ENCODE measurements around the gene CROCC2.

GRCh38 chr2:240927390-240927781 lies 21.2 kb downstream of the CROCC2 start:
- no peak for TF ChIP-seq CTCF (IDR thresholded peaks at IDR 0.05)
- no peak for TF ChIP-seq POLR2A (IDR thresholded peaks at IDR 0.05)

All from lower leg skin (tissue), 3 donors.